Smooth muscle cell (in vitro differentiated cells): ENCODE data around the gene SGCE. TPM values are rescaled to one million over a fixed set of nuclear protein-coding genes. Genes with fewer than 3 reads are reported as not detected.
A peak's percentile ranks its signal among the peaks of the same experiment; 100 is the strongest.

Experiments
- DNase-seq: peaks from one replicate; lab custom pipeline; 2025; ENCODE audit not compliant: unreplicated experiment; lab: John Stamatoyannopoulos, UW
- H2AFZ ChIP-seq: fragments of 200-600 bp; sonication (generic); 2 replicates; pipeline ENCODE4 v1.6.0; 2016; ENCODE audit warnings: antibody characterized with exemption, low read depth, mild to moderate bottlenecking
- H3F3A ChIP-seq: fragments of 200-600 bp; sonication (generic); 2 replicates; pipeline ENCODE4 v1.6.0; 2017; ENCODE audit warnings: antibody characterized with exemption, low read depth
- H3K27ac ChIP-seq: fragments of 200-600 bp; sonication (generic); 2 replicates; pipeline ENCODE4 v1.5.1; 2016; ENCODE audit warnings: low read depth, mild to moderate bottlenecking
- H3K27me3 ChIP-seq: fragments of 200-600 bp; sonication (generic); 2 replicates; pipeline ENCODE4 v1.6.1; 2016; ENCODE audit warnings: low read depth, mild to moderate bottlenecking
- H3K36me3 ChIP-seq: fragments of 200-600 bp; sonication (generic); 2 replicates; pipeline ENCODE4 v1.5.1; 2016; ENCODE audit warnings: low read depth
- H3K4me1 ChIP-seq: fragments of 200-600 bp; sonication (generic); 2 replicates; pipeline ENCODE4 v1.5.1; 2016; ENCODE audit warnings: low read depth
- H3K4me2 ChIP-seq: fragments of 200-600 bp; sonication (generic); 2 replicates; pipeline ENCODE4 v1.6.0; 2016; ENCODE audit warnings: mild to moderate bottlenecking
- H3K4me3 ChIP-seq: fragments of 200-600 bp; sonication (generic); 2 replicates; pipeline ENCODE4 v1.5.1; 2016; ENCODE audit warnings: mild to moderate bottlenecking
- H3K79me2 ChIP-seq: fragments of 200-600 bp; sonication (generic); 2 replicates; pipeline ENCODE4 v1.6.0; 2016; ENCODE audit warnings: low read depth, mild to moderate bottlenecking
- H3K9ac ChIP-seq: fragments of 200-600 bp; sonication (generic); 2 replicates; pipeline ENCODE4 v1.6.0; 2016; ENCODE audit warnings: low read depth
- H3K9me3 ChIP-seq: fragments of 200-600 bp; sonication (generic); replicated peaks from 2 replicates; pipeline ENCODE4 v1.5.1; 2016; ENCODE audit warnings: low read depth
- H4K20me1 ChIP-seq: fragments of 200-600 bp; sonication (generic); 2 replicates; pipeline ENCODE4 v1.6.0; 2016; ENCODE audit warnings: low read depth
- WGBS: methylation state at CpG from one replicate; pipeline ENCODE4 v1.1.7; 2016; ENCODE audit warnings: low lambda C conversion rate; 5-methylcytosine and 5-hydroxymethylcytosine counted together
- polyA plus RNA-seq: library from polyadenylated mRNA; unstranded; fragments of >200 nt; fragmentation: Nextera tagmentation; extraction: Ambion mirVana; gene quantifications from 2 replicates; pipeline ENCODE4 v1.2.1, GENCODE V29; 2016
- total RNA-seq: library from RNA; depleted of rRNA; stranded (reverse); fragments of >200 nt; gene quantifications from 2 replicates; pipeline ENCODE4 v1.2.3, GENCODE V29; 2014
- TF ChIP-seq, protein P1 (sequence below): fragments of 200-600 bp; sonication (generic); IDR thresholded peaks from 2 replicates; pipeline ENCODE4 v1.5.1; 2017; ENCODE audit warnings: borderline replicate concordance, mild to moderate bottlenecking, antibody characterized with exemption; ENCODE audit not compliant: insufficient read depth, poor library complexity, severe bottlenecking

The SGCE gene
- total and polyA plus RNA-seq, 2 experiments from 2014 or later = 87.1 to 123 TPM

DNA sequence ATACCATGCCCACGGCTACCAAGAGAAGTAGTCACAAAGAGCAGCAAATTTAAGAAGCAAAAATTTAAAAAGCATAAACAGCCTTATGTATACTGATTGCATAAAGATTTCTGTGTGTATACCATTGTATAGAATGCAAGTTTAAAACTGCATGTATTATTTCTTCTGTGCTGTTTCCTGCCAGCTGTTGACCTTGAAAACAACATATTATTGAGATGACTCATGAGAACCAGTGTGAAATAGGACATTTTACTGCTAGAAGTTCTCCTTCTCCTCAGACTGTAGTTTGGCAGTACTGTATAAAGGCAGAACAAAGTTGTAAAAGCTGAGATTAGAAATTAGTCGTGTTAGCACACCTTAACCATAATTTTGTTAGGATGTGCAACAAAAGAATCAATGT, 42.3 kb upstream of the SGCE start:
- Histone ChIP-seq H3K4me2 (peak overlapping the region; percentile 76), H3K4me1 (peaks cover 27% of the 10 kb centered on the region), H3K9ac (peak overlapping the region; percentile 77), H2AFZ (no peak overlapping the region), H4K20me1 (no peaks in the 10 kb centered on the region), H3K27me3 (no peaks in the 10 kb centered on the region), H3K27ac (peak overlapping the region; percentile 97), H3F3A (peaks cover 13% of the 10 kb centered on the region), H3K4me3 (no peak overlapping the region), H3K9me3 (no peaks in the 10 kb centered on the region), H3K36me3 (no peaks in the 10 kb centered on the region), H3K79me2 (no peaks in the 10 kb centered on the region)
- TF ChIP-seq, protein P1, sequence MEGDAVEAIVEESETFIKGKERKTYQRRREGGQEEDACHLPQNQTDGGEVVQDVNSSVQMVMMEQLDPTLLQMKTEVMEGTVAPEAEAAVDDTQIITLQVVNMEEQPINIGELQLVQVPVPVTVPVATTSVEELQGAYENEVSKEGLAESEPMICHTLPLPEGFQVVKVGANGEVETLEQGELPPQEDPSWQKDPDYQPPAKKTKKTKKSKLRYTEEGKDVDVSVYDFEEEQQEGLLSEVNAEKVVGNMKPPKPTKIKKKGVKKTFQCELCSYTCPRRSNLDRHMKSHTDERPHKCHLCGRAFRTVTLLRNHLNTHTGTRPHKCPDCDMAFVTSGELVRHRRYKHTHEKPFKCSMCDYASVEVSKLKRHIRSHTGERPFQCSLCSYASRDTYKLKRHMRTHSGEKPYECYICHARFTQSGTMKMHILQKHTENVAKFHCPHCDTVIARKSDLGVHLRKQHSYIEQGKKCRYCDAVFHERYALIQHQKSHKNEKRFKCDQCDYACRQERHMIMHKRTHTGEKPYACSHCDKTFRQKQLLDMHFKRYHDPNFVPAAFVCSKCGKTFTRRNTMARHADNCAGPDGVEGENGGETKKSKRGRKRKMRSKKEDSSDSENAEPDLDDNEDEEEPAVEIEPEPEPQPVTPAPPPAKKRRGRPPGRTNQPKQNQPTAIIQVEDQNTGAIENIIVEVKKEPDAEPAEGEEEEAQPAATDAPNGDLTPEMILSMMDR = no peak
- WGBS = 48% methylated on average over 2 of the region's 2 CpGs
- DNase-seq = no peak

DNA sequence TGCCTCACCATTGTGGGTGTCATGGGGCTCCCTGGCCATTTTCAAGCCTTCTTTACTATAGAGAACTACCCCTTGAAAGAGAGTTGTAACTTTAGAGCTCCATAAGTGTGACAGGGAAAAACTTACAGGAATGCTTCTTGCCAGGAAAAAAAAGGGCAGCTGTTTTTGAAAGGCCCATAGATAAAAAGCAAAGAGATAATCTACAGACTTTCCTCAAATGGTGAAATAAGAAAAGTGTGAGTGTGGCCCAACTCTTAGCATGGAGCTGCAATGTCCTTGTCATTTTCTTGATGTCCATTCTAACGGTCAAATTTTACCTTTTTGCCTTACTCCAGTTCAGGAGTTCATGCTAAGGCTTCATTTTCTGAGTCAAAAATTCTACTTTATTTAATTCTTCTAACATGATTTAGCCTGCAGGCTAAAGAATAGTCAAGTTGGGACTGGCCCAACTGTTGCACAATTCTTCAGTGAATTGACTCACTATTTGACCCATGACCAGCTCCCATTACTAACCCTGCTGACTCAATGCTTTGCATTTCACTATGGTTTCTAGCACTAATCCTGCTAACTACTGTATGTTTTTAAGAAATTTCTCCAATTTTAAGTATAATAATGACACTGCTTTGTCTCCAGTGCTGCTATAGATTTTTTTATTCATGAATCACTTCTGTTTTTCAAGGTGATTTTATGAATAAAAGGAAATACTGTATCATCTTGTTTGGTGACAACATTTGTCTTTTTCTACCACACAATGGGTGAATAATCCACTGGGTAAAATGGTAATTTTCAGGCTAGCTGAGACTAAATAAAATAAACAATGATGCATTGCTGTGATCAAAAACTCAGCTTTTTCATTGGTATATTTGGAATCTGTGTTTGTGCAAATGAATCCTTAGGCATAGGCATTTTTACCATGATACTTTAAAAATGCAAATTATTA, 41.4 kb upstream of the SGCE start:
- Histone ChIP-seq H3K9ac (peak overlapping the region; percentile 77), H3K4me1 (peaks cover 31% of the 10 kb centered on the region), H3F3A (peaks cover 13% of the 10 kb centered on the region), H3K4me2 (peak overlapping the region; percentile 76), H3K36me3 (no peaks in the 10 kb centered on the region), H3K27me3 (no peaks in the 10 kb centered on the region), H3K4me3 (no peak overlapping the region), H3K79me2 (no peaks in the 10 kb centered on the region), H4K20me1 (no peaks in the 10 kb centered on the region), H3K9me3 (no peaks in the 10 kb centered on the region), H2AFZ (no peak overlapping the region), H3K27ac (peak overlapping the region; percentile 97)
- no peak for DNase-seq
- WGBS = 73% methylated on average over 1 of the region's 1 CpG
- TF ChIP-seq, protein P1 = no peak

DNA sequence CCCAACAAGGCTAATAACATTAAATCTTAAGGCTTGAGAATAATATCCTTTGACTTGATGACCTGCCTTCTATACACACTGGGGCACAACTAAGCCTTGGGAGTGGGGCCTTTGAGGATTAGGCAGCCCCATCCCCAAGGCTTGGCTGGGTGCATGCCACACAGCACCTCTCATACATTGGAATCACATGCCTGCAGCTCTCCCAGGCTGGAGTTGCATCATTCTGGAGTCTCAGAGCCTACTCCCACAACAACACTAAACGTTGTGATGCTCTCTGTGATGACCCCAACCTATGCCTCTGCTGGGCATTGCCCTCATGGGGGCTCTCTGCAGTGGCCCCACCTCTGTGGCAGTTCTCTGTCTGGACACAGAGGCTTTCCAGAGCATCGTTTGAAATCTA, 31.9 kb upstream of the SGCE start:
- WGBS = 32% methylated on average over 2 of the region's 2 CpGs
- no peak for DNase-seq

More for the DNA sequence above, 31.9 kb upstream of the SGCE start:
- Histone ChIP-seq H3K9ac (no peak overlapping the region), H3K79me2 (no peaks in the 10 kb centered on the region), H3K4me1 (peaks cover 2% of the 10 kb centered on the region), H3K27ac (no peak overlapping the region), H3K4me3 (no peak overlapping the region), H4K20me1 (no peaks in the 10 kb centered on the region), H2AFZ (peak overlapping the region; percentile 1), H3K4me2 (no peak overlapping the region), H3F3A (no peaks in the 10 kb centered on the region), H3K27me3 (no peaks in the 10 kb centered on the region), H3K9me3 (no peaks in the 10 kb centered on the region), H3K36me3 (no peaks in the 10 kb centered on the region)
- TF ChIP-seq, protein P1 = no peak
